HCT116 (cell line): ENCODE measurements around the gene ARL6IP4. TPM values are rescaled to one million over a fixed set of nuclear protein-coding genes. Genes with fewer than 3 reads are reported as not detected.

ENCODE experiments used
- ATAC-seq: fragments of 200-7000 bp; cut with Tn5 transposase; 2 replicates; pipeline ENCODE4 v1.9.1; 2020; ENCODE audit warnings: mild to moderate bottlenecking, moderate library complexity
- BruUV-seq: library from RNA; stranded (reverse); fragments of 400-500 nt; replicated peaks from 2 replicates; lab custom pipeline; 2021; lab: Mats Ljungman, UMichigan
- CTCF ChIA-PET: fragments of 300-600 bp; sonication (Branson Sonifier 250); formaldehyde crosslinking; loops from one replicate; lab custom pipeline; 2021; ENCODE audit warnings: antibody characterized with exemption; lab: Charles Lee
- POLR2A ChIA-PET: fragments of 300-600, 350-600 bp; sonication (Branson Sonifier 250); formaldehyde crosslinking; loops from one replicate; lab custom pipeline; 2021; ENCODE audit warnings: antibody characterized with exemption; lab: Charles Lee
- RAD21 ChIA-PET, 2 experiments: fragments of 300-600 bp; sonication (Branson Sonifier 250); formaldehyde crosslinking; loops; one replicate each; lab custom pipeline; 2023; ENCODE audit warnings: low total read pairs in 2 of 2; ENCODE audit not compliant: uncharacterized antibody in 2 of 2, unreplicated experiment in 2 of 2, low non-redundant PET in 1 of 2; lab: Charles Lee
- DNase-seq: peaks from one replicate; pipeline ENCODE4 v3.0.0-alpha.2; 2010; ENCODE audit warnings: low read depth, low spot score
- H2AFZ ChIP-seq: fragments of 200-600 bp; shearing (Covaris generic), sonication (generic); 2 replicates; pipeline ENCODE4 v1.6.1; 2017; ENCODE audit warnings: low read depth, mixed run types, mixed read lengths, antibody characterized with exemption, low read length; ENCODE audit not compliant: poor library complexity, severe bottlenecking
- H3K27ac ChIP-seq: 2 replicates; pipeline ENCODE4 v1.5.1; 2012; ENCODE audit warnings: low read depth, low read length
- H3K27me3 ChIP-seq: fragments of 200-600 bp; sonication (generic); 2 replicates; pipeline ENCODE4 v1.6.1; 2016; ENCODE audit warnings: mixed run types, low read length, mixed read lengths; ENCODE audit not compliant: insufficient read depth
- H3K36me3 ChIP-seq, 2 experiments: fragments of 200-500 bp in 1 of 2; fragments of 200-600 bp in 1 of 2; sonication (Bioruptor generic) in 1 of 2; sonication (generic) in 1 of 2; 2 replicates each; pipeline versions ENCODE4 v1.5.1 to v1.6.1; 2014 to 2016; ENCODE audit warnings: low read length in 2 of 2, inconsistent platforms in 1 of 2, mixed read lengths in 1 of 2, mixed run types in 1 of 2; ENCODE audit not compliant: insufficient read depth in 2 of 2, control insufficient read depth in 1 of 2
- H3K4me1 ChIP-seq, 2 experiments: fragments of 200-600 bp in 1 of 2; sonication (generic) in 1 of 2; 2 replicates each; pipeline versions ENCODE4 v1.5.1 to v1.6.1; 2012 to 2017; ENCODE audit warnings: low read length in 2 of 2, inconsistent platforms in 1 of 2, mild to moderate bottlenecking in 1 of 2, mixed read lengths in 1 of 2, mixed run types in 1 of 2, moderate library complexity in 1 of 2; ENCODE audit not compliant: insufficient read depth in 2 of 2, control insufficient read depth in 1 of 2
- H3K4me2 ChIP-seq: fragments of 200-600 bp; sonication (generic); 2 replicates; pipeline ENCODE4 v1.6.1; 2017; ENCODE audit warnings: mixed run types, low read length, mixed read lengths
- H3K4me3 ChIP-seq, 2 experiments: fragments of 200-600 bp in 1 of 2; sonication (generic) in 1 of 2; replicated peaks in 1 of 2; 2 replicates each; pipeline ENCODE4 v1.5.1; 2011 to 2016; ENCODE audit warnings: low read length in 2 of 2, control low read depth in 1 of 2, low read depth in 1 of 2, mild to moderate bottlenecking in 1 of 2, mixed read lengths in 1 of 2, mixed run types in 1 of 2
- H3K79me2 ChIP-seq: fragments of 200-600 bp; sonication (generic); 2 replicates; pipeline ENCODE4 v1.6.1; 2017; ENCODE audit warnings: mild to moderate bottlenecking, mixed run types, low read length, moderate library complexity, mixed read lengths; ENCODE audit not compliant: insufficient read depth
- H3K9ac ChIP-seq: fragments of 200-600 bp; sonication (generic); 2 replicates; pipeline ENCODE4 v1.6.1; 2016; ENCODE audit warnings: low read length, mixed read lengths
- H3K9me2 ChIP-seq: fragments of 200-600 bp; sonication (generic), shearing (Covaris generic); 2 replicates; pipeline ENCODE4 v1.6.1; 2017; ENCODE audit warnings: mixed run types, mild to moderate bottlenecking, moderate library complexity; ENCODE audit not compliant: insufficient read depth
- H3K9me3 ChIP-seq, 2 experiments: fragments of 200-500 bp in 1 of 2; fragments of 200-600 bp in 1 of 2; sonication (Bioruptor generic) in 1 of 2; sonication (generic) in 1 of 2; 2 replicates each; pipeline ENCODE4 v1.6.1; 2014 to 2017; ENCODE audit warnings: low read length in 2 of 2, mixed read lengths in 2 of 2, inconsistent platforms in 1 of 2, low read depth in 1 of 2, mild to moderate bottlenecking in 1 of 2, mixed run types in 1 of 2, moderate library complexity in 1 of 2; ENCODE audit not compliant: control insufficient read depth in 1 of 2, insufficient read depth in 1 of 2
- H4K20me1 ChIP-seq: fragments of 200-600 bp; sonication (generic), shearing (Covaris generic); 2 replicates; pipeline ENCODE4 v1.6.1; 2017; ENCODE audit warnings: mixed run types, mild to moderate bottlenecking, moderate library complexity; ENCODE audit not compliant: insufficient read depth
- CEBPB ChIP-seq: IDR thresholded peaks from 2 replicates; pipeline ENCODE4 v1.6.1; 2012; ENCODE audit warnings: low read depth
- CTCF ChIP-seq, 3 experiments: fragments of 200-600 bp in 1 of 3; sonication (generic) in 1 of 3; IDR thresholded peaks in 2 of 3; conservative IDR thresholded peaks in 1 of 3; 2 replicates each; pipeline ENCODE4 v1.5.1; 2012 to 2017; ENCODE audit warnings: low read depth in 2 of 3, low read length in 2 of 3, antibody characterized with exemption in 1 of 3, borderline replicate concordance in 1 of 3, control low read depth in 1 of 3, mild to moderate bottlenecking in 1 of 3, mixed read lengths in 1 of 3, mixed run types in 1 of 3, moderate library complexity in 1 of 3; ENCODE audit not compliant: insufficient read depth in 1 of 3
- SIN3A ChIP-seq: IDR thresholded peaks from 2 replicates; pipeline ENCODE4 v1.6.1; 2012; ENCODE audit warnings: low read depth
- intact Hi-C: fragments of 100-400 bp; cut with micrococcal nuclease; formaldehyde crosslinking; loops from 2 replicates; pipeline ENCODE4 v1.10.0; 2022
- total RNA-seq: library from RNA; stranded (reverse); gene quantifications from one replicate; pipeline ENCODE4 v1.2.1, GENCODE V29; 2021; ENCODE audit not compliant: unreplicated experiment

Gene ARL6IP4
- total RNA-seq, 1 experiment from 2014 or later, result 128 TPM

- POLR2A ChIA-PET, result no interaction called here
Measured at GRCh38 chr12:123021688-123022604, 41.5 kb downstream of the ARL6IP4 start.

More at GRCh38 chr12:123021688-123022604, 41.5 kb downstream of the ARL6IP4 start:
- no peaks in the 10 kb centered on the region for H3K9me2 ChIP-seq
- RAD21 ChIA-PET, result no interaction called here
- TF ChIP-seq SIN3A, result no peak
- TF ChIP-seq CEBPB, result no peak
- no peak for TF ChIP-seq CTCF (IDR thresholded peaks at IDR 0.05 in 2 of 3, conservative IDR thresholded peaks at IDR 0.05 in 1 of 3; ENCODE audit: borderline replicate concordance in 1 of 3, insufficient read depth in 1 of 3, low read depth in 2 of 3, low read length in 2 of 3)
- no peaks in the 10 kb centered on the region for H3K4me1 ChIP-seq
- ATAC-seq (no peak), DNase-seq (no peak)
- H3K9me3 ChIP-seq, result no peaks in the 10 kb centered on the region
- H3K79me2 ChIP-seq, result no peaks in the 10 kb centered on the region
- no peak overlapping the region for H3K27ac ChIP-seq
- no peaks in the 10 kb centered on the region for H4K20me1 ChIP-seq
- H3K27me3 ChIP-seq, result no peaks in the 10 kb centered on the region
- intact Hi-C loops, result no loop called here
- H3K9ac ChIP-seq, result no peak overlapping the region
- BruUV-seq, result no TSS peak
- no peak overlapping the region for H2AFZ ChIP-seq
- H3K4me3 ChIP-seq, result no peak overlapping the region
- no peak overlapping the region for H3K4me2 ChIP-seq
- CTCF ChIA-PET, result no interaction called here
- no peaks in the 10 kb centered on the region for H3K36me3 ChIP-seq
